ENCODE results near the gene ARL2.
"Not testable (repeated sequence)": the region's sequence is repeated elsewhere in the genome, so short reads cannot be mapped to it uniquely, and the experiment has no call there.

ARL2 gene

GRCh38 chr11:65013888-65014725 lies at the start of gene ARL2:
Gene ARL2, plus strand, starts transcription at chr11:65014160. Its CDS starts 48 bp downstream, at chr11:65014208.
- peak; percentile 89 for DNase-seq (ENCODE audit: low spot score)

GRCh38 chr11:64967375-64967774 lies 46.6 kb upstream of the ARL2 start:
- DNase-seq (ENCODE audit: low spot score), result no peak

- no peak for DNase-seq (ENCODE audit: low spot score)
Observed at GRCh38 chr11:64969209-64969608, 44.8 kb upstream of the ARL2 start.

GRCh38 chr11:64970731-64971151 lies 43.2 kb upstream of the ARL2 start:
- no peak for DNase-seq (ENCODE audit: low spot score)

- DNase-seq (ENCODE audit: low spot score), result no peak
Observed at GRCh38 chr11:64971421-64972233, 42.3 kb upstream of the ARL2 start, which contains the start of gene MAJIN. Gene MAJIN, minus strand, starts transcription at chr11:64972108. Its CDS starts 12,703 bp downstream, at chr11:64959405.

GRCh38 chr11:64974124-64974523 lies 39.8 kb upstream of the ARL2 start:
- DNase-seq (ENCODE audit: low spot score), result no peak

- DNase-seq (ENCODE audit: low spot score), result no peak
Observed at GRCh38 chr11:64976651-64977050, 37.3 kb upstream of the ARL2 start.

GRCh38 chr11:64983339-64983738 lies 30.6 kb upstream of the ARL2 start:
- not testable (repeated sequence) for DNase-seq (ENCODE audit: low spot score)

GRCh38 chr11:64987998-64988854 lies 25.7 kb upstream of the ARL2 start:
- no peak for DNase-seq (ENCODE audit: low spot score)

GRCh38 chr11:64989416-64989815 lies 24.5 kb upstream of the ARL2 start:
- no peak for DNase-seq (ENCODE audit: low spot score)

GRCh38 chr11:64990222-64990923 lies 23.6 kb upstream of the ARL2 start:
- DNase-seq (ENCODE audit: low spot score), result no peak

GRCh38 chr11:64994318-64994717 lies 19.6 kb upstream of the ARL2 start:
- DNase-seq (ENCODE audit: low spot score), result no peak

- no peak for DNase-seq (ENCODE audit: low spot score)
Observed at GRCh38 chr11:64996327-64996709, 17.6 kb upstream of the ARL2 start.

- peak; percentile 78 for DNase-seq (ENCODE audit: low spot score)
Observed at GRCh38 chr11:64996710-64997380, 17.1 kb upstream of the ARL2 start, which contains the start of gene BATF2. Gene BATF2, minus strand, starts transcription at chr11:64996971. Its CDS starts 57 bp downstream, at chr11:64996914.

GRCh38 chr11:64998141-64998540 lies 15.8 kb upstream of the ARL2 start:
- DNase-seq (ENCODE audit: low spot score), result no peak

GRCh38 chr11:64998690-64999431 lies 15.1 kb upstream of the ARL2 start:
- peak; percentile 59 for DNase-seq (ENCODE audit: low spot score)

GRCh38 chr11:64999478-64999877 lies 14.5 kb upstream of the ARL2 start:
- DNase-seq (ENCODE audit: low spot score), result no peak

- no peak for DNase-seq (ENCODE audit: low spot score)
Observed at GRCh38 chr11:65002706-65003105, 11.3 kb upstream of the ARL2 start.

- DNase-seq (ENCODE audit: low spot score), result no peak
Observed at GRCh38 chr11:65003282-65003681, 10.7 kb upstream of the ARL2 start.

GRCh38 chr11:65003968-65004367 lies 10.0 kb upstream of the ARL2 start:
- not testable (repeated sequence) for DNase-seq (ENCODE audit: low spot score)
